Lower lobe of right lung (tissue), 2 donors: Measurements from ENCODE around the gene ZRANB2. TPM values are rescaled to one million over a fixed set of nuclear protein-coding genes. Genes with fewer than 3 reads are reported as not detected.

Experiments used
- ATAC-seq, 2 donors: fragments of 200-7000 bp; cut with Tn5 transposase; one replicate each; pipeline ENCODE4 v1.9.1; 2020 to 2022; ENCODE audit warnings: mild to moderate bottlenecking in 2 of 2, moderate library complexity in 2 of 2
- DNase-seq: peaks from one replicate; pipeline ENCODE4 v3.0.0-alpha.2; 2020
- H3K27ac ChIP-seq: fragments of 200-600 bp; one replicate; pipeline ENCODE4 v1.8.0; 2022
- H3K27me3 ChIP-seq: fragments of 200-600 bp; one replicate; pipeline ENCODE4 v1.8.0; 2022; ENCODE audit warnings: low read depth
- H3K36me3 ChIP-seq: fragments of 200-600 bp; one replicate; pipeline ENCODE4 v1.8.0; 2022; ENCODE audit warnings: mild to moderate bottlenecking
- H3K4me1 ChIP-seq: fragments of 200-600 bp; one replicate; pipeline ENCODE4 v1.8.0; 2022
- H3K4me3 ChIP-seq: fragments of 200-600 bp; one replicate; pipeline ENCODE4 v1.8.0; 2022; ENCODE audit warnings: mild to moderate bottlenecking
- H3K9me3 ChIP-seq: fragments of 200-600 bp; one replicate; pipeline ENCODE4 v1.8.0; 2022
- CTCF ChIP-seq: fragments of 200-600 bp; IDR thresholded peaks from one replicate; pipeline ENCODE4 v1.8.0; 2022; ENCODE audit warnings: antibody characterized with exemption, mild to moderate bottlenecking
- intact Hi-C: fragments of 100-400 bp; cut with DNase I; formaldehyde crosslinking; loops from one replicate; pipeline ENCODE4 v1.11.0; 2022
- total RNA-seq: library from RNA; stranded (reverse); fragmentation: NEBNext Ultra II Directional; extraction: Animal tissue kit (Norgen Biotek cat#: 25700); gene quantifications from one replicate; pipeline ENCODE4 v1.2.1, GENCODE V29; 2021
- donor health status: DM: no; HTN: yes; CAD: no; lungs with severe emphysema.

The ZRANB2 gene
- total RNA-seq, 1 donor from 2014 or later, result 85.2 TPM

GRCh38 chr1:71089536-71090270 lies 8.9 kb upstream of the ZRANB2 start:
- no peak for TF ChIP-seq CTCF
- no peaks in the 10 kb centered on the region for H3K4me1 ChIP-seq
- H3K4me3 ChIP-seq, result no peak overlapping the region
- no peaks in the 10 kb centered on the region for H3K9me3 ChIP-seq
- peak overlapping the region; percentile 18 for H3K27ac ChIP-seq
- H3K27me3 ChIP-seq, result no peaks in the 10 kb centered on the region
- H3K36me3 ChIP-seq, result no peaks in the 10 kb centered on the region
- intact Hi-C loops, result no loop called here
- no peak for DNase-seq
- ATAC-seq, result peak; percentile 58 to 85

GRCh38 chr1:71088645-71089287 lies 7.9 kb upstream of the ZRANB2 start:
- no peak for TF ChIP-seq CTCF
- H3K4me1 ChIP-seq, result no peaks in the 10 kb centered on the region
- DNase-seq (no peak), ATAC-seq (peak; percentile 79 to 93)
- no peaks in the 10 kb centered on the region for H3K27me3 ChIP-seq
- intact Hi-C loops, result no loop called here
- peak overlapping the region; percentile 36 for H3K4me3 ChIP-seq
- no peaks in the 10 kb centered on the region for H3K36me3 ChIP-seq
- no peaks in the 10 kb centered on the region for H3K9me3 ChIP-seq
- no peak overlapping the region for H3K27ac ChIP-seq

DNA sequence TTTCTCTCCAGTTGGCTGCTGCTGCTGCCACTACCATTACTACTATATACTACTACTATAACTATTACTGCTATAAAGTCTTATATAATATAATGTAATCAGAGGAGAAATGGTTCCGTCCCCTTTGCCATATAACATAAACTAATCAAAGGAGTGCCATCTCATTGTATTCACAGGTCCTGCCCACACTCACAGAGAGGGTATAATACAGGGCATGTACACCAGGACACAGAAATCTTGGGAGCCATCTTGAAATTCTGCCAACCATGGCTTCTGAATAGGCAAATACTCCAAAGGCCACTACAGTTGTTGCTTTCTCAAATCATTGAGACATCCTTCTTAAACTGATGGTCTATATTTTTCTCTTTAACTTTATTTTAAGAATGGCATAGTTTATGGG lies 6.9 kb upstream of the ZRANB2 start:
- H3K4me3 ChIP-seq, result no peak overlapping the region
- no peak for ATAC-seq

GRCh38 chr1:71087060-71087459 lies 6.2 kb upstream of the ZRANB2 start:
- TF ChIP-seq CTCF, result no peak
- H3K36me3 ChIP-seq, result no peaks in the 10 kb centered on the region
- H3K4me1 ChIP-seq, result no peaks in the 10 kb centered on the region
- no peak overlapping the region for H3K27ac ChIP-seq
- no peaks in the 10 kb centered on the region for H3K27me3 ChIP-seq
- H3K4me3 ChIP-seq, result no peak overlapping the region
- intact Hi-C loops, result no loop called here
- H3K9me3 ChIP-seq, result no peaks in the 10 kb centered on the region
- no peak for DNase-seq
- no peak for ATAC-seq

More for the DNA sequence above, 6.9 kb upstream of the ZRANB2 start:
- no peaks in the 10 kb centered on the region for H3K9me3 ChIP-seq
- no peak for TF ChIP-seq CTCF
- intact Hi-C loops, result no loop called here
- DNase-seq, result no peak
- H3K36me3 ChIP-seq, result no peaks in the 10 kb centered on the region
- H3K27ac ChIP-seq, result no peak overlapping the region
- no peaks in the 10 kb centered on the region for H3K4me1 ChIP-seq
- no peaks in the 10 kb centered on the region for H3K27me3 ChIP-seq

GRCh38 chr1:71086331-71086730 lies 5.5 kb upstream of the ZRANB2 start:
- H3K4me3 ChIP-seq, result no peak overlapping the region
- no peaks in the 10 kb centered on the region for H3K27me3 ChIP-seq
- H3K27ac ChIP-seq, result no peak overlapping the region
- peaks cover 7% of the 10 kb centered on the region for H3K4me1 ChIP-seq
- no peaks in the 10 kb centered on the region for H3K9me3 ChIP-seq
- H3K36me3 ChIP-seq, result no peaks in the 10 kb centered on the region
- TF ChIP-seq CTCF, result no peak
- intact Hi-C loops, result no loop called here
- ATAC-seq (no peak), DNase-seq (no peak)
